GM19455 (cell line): ENCODE data around the gene GBE1.

Experiments used
- ATAC-seq: cut with Tn5 transposase; IDR thresholded peaks from one replicate; pipeline ENCODE4 v1.9.1; 2021; ENCODE audit not compliant: unreplicated experiment

Gene GBE1

GRCh38 chr3:81624756-81625155 lies 136.7 kb downstream of the GBE1 start:
- ATAC-seq = no peak

GRCh38 chr3:81622395-81622794 lies 139.1 kb downstream of the GBE1 start:
- no peak for ATAC-seq

GRCh38 chr3:81621277-81621676 lies 140.2 kb downstream of the GBE1 start:
- ATAC-seq = no peak

- no peak for ATAC-seq
These were observed 140.6 kb downstream of the GBE1 start for GRCh38 chr3:81620849-81621248.

- ATAC-seq = no peak
These were observed 148.7 kb downstream of the GBE1 start for GRCh38 chr3:81612768-81613167.

GRCh38 chr3:81602781-81603180 lies 158.7 kb downstream of the GBE1 start:
- ATAC-seq = no peak

- no peak for ATAC-seq
These were observed 159.6 kb downstream of the GBE1 start for GRCh38 chr3:81601707-81602305.

GRCh38 chr3:81592101-81592500 lies 169.3 kb downstream of the GBE1 start:
- no peak for ATAC-seq

- ATAC-seq = no peak
These were observed 175.5 kb downstream of the GBE1 start for GRCh38 chr3:81585937-81586336.

GRCh38 chr3:81585056-81585455 lies 176.4 kb downstream of the GBE1 start:
- no peak for ATAC-seq

- ATAC-seq = peak; percentile 80
These were observed 179.4 kb downstream of the GBE1 start for GRCh38 chr3:81581966-81582599.

GRCh38 chr3:81580355-81580754 lies 181.1 kb downstream of the GBE1 start:
- no peak for ATAC-seq

- ATAC-seq = no peak
These were observed 181.7 kb downstream of the GBE1 start for GRCh38 chr3:81579744-81580143.

GRCh38 chr3:81572201-81572756 lies 189.2 kb downstream of the GBE1 start:
- ATAC-seq = no peak

- no peak for ATAC-seq
These were observed 193.1 kb downstream of the GBE1 start for GRCh38 chr3:81568378-81568777.

GRCh38 chr3:81565041-81565440 lies 196.4 kb downstream of the GBE1 start:
- ATAC-seq = no peak

GRCh38 chr3:81558106-81558505 lies 203.3 kb downstream of the GBE1 start:
- ATAC-seq = no peak

GRCh38 chr3:81554801-81555200 lies 206.6 kb downstream of the GBE1 start:
- no peak for ATAC-seq

GRCh38 chr3:81554388-81554787 lies 207.1 kb downstream of the GBE1 start:
- no peak for ATAC-seq

- no peak for ATAC-seq
These were observed 211.0 kb downstream of the GBE1 start for GRCh38 chr3:81550415-81550814.

GRCh38 chr3:81549831-81550230 lies 211.6 kb downstream of the GBE1 start:
- no peak for ATAC-seq

- ATAC-seq = no peak
These were observed 212.1 kb downstream of the GBE1 start for GRCh38 chr3:81549388-81549787.

GRCh38 chr3:81545572-81545971 lies 215.9 kb downstream of the GBE1 start:
- ATAC-seq = no peak
